Measurements from ENCODE around the gene SORD.
"Not testable (repeated sequence)": the region's sequence is repeated elsewhere in the genome, so short reads cannot be mapped to it uniquely, and the experiment has no call there.

DNA sequence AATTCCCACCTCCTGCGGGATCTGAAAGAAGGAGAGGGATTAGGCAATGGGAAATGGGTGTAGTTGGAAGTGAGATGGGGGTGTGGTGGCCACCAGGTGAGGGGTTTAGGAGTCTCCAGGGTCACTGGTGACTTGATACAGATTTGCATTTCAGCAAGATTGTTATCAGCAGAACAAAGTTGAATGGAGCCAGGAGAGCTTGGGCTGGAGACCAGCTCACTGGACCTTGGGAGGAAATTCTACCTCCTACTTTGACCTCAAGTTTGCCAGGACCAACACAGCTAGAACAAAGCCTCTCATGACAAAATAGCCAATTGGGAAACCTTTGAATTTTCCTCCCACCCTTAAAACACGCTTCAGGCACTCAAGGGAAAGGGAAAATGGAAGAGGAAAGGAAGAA, 9.5 kb downstream of the SORD start:
- TF ChIP-seq MEF2A (IDR thresholded peaks at IDR 0.05; ENCODE audit: control insufficient read depth, low read depth, low read length); ZNF121 (CRISPR knock-in tag; conservative IDR thresholded peaks at IDR 0.05); CTCF (IDR thresholded peaks at IDR 0.05 in 2 of 3, conservative IDR thresholded peaks at IDR 0.05 in 1 of 3; ENCODE audit: insufficient read depth in 2 of 3, low read depth in 1 of 3, low read length in 3 of 3): not testable (repeated sequence)
- TF ChIP-seq, protein P1, sequence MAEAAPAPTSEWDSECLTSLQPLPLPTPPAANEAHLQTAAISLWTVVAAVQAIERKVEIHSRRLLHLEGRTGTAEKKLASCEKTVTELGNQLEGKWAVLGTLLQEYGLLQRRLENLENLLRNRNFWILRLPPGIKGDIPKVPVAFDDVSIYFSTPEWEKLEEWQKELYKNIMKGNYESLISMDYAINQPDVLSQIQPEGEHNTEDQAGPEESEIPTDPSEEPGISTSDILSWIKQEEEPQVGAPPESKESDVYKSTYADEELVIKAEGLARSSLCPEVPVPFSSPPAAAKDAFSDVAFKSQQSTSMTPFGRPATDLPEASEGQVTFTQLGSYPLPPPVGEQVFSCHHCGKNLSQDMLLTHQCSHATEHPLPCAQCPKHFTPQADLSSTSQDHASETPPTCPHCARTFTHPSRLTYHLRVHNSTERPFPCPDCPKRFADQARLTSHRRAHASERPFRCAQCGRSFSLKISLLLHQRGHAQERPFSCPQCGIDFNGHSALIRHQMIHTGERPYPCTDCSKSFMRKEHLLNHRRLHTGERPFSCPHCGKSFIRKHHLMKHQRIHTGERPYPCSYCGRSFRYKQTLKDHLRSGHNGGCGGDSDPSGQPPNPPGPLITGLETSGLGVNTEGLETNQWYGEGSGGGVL (CRISPR knock-in tag; IDR thresholded peaks at IDR 0.05): not testable (repeated sequence)
- TF ChIP-seq, protein P2, sequence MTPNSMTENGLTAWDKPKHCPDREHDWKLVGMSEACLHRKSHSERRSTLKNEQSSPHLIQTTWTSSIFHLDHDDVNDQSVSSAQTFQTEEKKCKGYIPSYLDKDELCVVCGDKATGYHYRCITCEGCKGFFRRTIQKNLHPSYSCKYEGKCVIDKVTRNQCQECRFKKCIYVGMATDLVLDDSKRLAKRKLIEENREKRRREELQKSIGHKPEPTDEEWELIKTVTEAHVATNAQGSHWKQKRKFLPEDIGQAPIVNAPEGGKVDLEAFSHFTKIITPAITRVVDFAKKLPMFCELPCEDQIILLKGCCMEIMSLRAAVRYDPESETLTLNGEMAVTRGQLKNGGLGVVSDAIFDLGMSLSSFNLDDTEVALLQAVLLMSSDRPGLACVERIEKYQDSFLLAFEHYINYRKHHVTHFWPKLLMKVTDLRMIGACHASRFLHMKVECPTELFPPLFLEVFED (CRISPR knock-in tag; conservative IDR thresholded peaks at IDR 0.05): not testable (repeated sequence)

Measured in K562 (cell line).